Retinal pigment epithelial cell (primary cell): ENCODE measurements around the gene SLC16A8.

Experiments
- DNase-seq: peaks from one replicate; pipeline ENCODE4 v3.0.0-alpha.2; 2010; ENCODE audit warnings: low read depth
- H3K4me3 ChIP-seq: 2 replicates; pipeline ENCODE4 v1.5.1; 2011; ENCODE audit warnings: mild to moderate bottlenecking, low read length, control low read depth, moderate library complexity
- CTCF ChIP-seq: conservative IDR thresholded peaks from 2 replicates; pipeline ENCODE4 v1.5.1; 2011; ENCODE audit warnings: low read depth, low read length, control low read depth, inconsistent platforms

SLC16A8 gene

GRCh38 chr22:38029370-38029769 is 54.6 kb downstream of the SLC16A8 start:
- no peak overlapping the region for H3K4me3 ChIP-seq
- no peak for DNase-seq
- no peak for TF ChIP-seq CTCF

GRCh38 chr22:38028344-38029130 is 55.4 kb downstream of the SLC16A8 start:
- TF ChIP-seq CTCF, result no peak
- DNase-seq, result no peak
- no peak overlapping the region for H3K4me3 ChIP-seq
